Suppressor macrophage (primary cell): ENCODE results near the gene PLCB4.

Experiments used
- DNase-seq, 4 experiments: peaks; one replicate each; pipeline ENCODE4 v3.0.0-alpha.2; 2020 to 2022

The PLCB4 gene

DNA sequence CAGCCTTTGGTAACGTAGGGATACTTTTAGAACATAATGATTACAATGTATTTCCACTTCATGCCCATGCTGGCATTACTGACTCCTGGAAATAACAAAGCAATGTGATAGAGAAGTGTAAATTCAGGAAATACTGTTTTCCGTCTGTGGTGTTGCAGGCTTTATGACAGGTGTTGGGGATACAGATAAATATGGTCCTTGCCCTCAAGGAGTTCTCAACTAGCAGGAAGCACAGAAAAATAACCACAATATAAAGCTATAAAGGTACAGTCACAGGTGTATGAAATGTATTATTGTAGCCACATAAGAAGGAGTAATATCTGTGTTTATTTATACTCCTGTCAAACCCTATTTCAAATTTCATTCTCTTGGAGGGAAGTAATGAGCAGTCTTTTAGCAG, 432.6 kb downstream of the PLCB4 start:
- DNase-seq, result no peak

DNA sequence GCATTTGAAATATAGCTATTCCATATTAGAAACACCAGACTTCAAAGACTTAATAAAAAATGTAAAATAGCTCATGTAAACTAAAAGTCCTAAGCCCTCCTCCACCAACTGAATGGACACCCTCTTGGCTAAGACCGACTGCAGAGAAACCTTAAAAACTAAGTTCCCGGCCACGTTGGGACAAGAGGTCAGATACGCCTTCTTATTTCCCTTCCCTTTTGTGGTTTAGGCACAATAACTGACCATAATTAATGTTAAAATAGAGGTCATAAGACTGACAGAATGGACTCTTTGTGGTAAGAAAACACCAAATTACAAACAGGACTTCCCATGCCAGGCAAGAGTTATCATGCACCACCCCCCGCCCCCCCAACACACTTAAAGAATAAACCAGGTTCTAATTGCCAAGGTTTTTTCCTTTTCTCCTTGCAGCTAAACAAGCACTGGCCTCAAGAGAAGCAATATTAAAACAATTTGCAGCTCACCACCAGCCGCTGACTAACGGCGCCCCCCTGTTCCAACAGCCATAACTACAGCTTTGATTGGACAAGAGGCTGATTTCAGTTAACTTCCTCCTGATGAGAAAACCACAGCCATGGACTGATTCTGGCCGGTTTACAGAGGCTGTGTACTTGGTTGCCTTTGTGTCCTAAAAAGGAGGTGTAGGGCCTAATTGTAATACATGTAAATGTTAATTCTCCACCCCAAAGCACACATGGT, 434.8 kb downstream of the PLCB4 start:
- DNase-seq, result peak; percentile 51 to 79 (median 74)

DNA sequence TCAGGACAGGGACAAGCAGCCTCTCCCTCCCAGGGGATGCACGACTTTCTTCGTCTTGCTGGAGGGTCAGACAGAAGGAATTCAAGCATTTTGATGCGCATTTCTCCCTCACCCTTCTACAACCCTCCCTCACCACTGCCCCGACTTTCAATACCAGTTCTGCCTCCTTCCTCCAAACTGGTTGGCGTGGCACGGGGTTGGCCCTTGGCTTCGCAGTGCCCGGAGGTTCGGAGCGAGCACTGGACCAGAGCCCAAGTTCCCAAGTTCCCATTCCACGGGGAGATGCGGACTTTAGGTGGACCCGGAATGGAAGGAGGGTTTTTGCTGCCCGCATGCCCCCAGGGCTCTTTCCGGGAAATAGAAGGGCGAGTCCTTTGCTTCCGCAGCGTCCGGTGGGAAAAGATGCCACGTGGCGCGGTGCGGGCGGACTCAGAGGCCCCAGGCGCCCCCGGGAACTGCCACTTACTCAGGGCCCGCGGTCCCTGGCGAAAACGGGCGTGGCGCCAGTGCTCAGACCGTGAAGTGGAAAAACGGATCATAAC, 437.5 kb downstream of the PLCB4 start:
- peak in 2 of 4 experiments; percentile 17 to 44 for DNase-seq

- DNase-seq, result peak in 1 of 4 experiments; percentile 35
Measured at GRCh38 chr20:9506964-9507369, 438.1 kb downstream of the PLCB4 start.

GRCh38 chr20:9507544-9508239, 438.8 kb downstream of the PLCB4 start:
- peak in 1 of 4 experiments; percentile 33 for DNase-seq

- no peak for DNase-seq
Measured at GRCh38 chr20:9508240-9508661, 439.4 kb downstream of the PLCB4 start.

GRCh38 chr20:9508696-9509178, 439.9 kb downstream of the PLCB4 start:
- peak in 1 of 4 experiments; percentile 22 for DNase-seq

DNA sequence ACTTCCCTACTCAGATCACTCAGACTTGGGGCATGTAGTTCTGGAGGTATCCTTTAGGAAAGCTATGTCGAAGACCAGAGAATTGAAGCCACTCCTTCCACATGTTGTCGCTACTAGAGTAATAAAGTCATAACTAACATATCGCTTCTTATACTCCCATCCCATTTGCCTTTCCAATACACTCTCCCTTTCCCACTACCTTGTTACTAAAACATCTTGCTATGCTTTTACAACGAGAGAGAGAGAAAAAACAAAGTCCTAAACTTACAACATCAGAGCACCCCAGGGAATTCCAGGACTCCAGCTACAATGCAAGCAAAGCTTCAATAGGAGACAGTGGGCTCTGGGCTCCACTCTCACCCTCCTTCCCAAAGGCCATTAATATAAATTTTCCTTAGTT, 440.4 kb downstream of the PLCB4 start:
- no peak for DNase-seq

- DNase-seq, result no peak
Measured at GRCh38 chr20:9510911-9511310, 442.0 kb downstream of the PLCB4 start.

- DNase-seq, result no peak
Measured at GRCh38 chr20:9514072-9514460, 445.2 kb downstream of the PLCB4 start.

DNA sequence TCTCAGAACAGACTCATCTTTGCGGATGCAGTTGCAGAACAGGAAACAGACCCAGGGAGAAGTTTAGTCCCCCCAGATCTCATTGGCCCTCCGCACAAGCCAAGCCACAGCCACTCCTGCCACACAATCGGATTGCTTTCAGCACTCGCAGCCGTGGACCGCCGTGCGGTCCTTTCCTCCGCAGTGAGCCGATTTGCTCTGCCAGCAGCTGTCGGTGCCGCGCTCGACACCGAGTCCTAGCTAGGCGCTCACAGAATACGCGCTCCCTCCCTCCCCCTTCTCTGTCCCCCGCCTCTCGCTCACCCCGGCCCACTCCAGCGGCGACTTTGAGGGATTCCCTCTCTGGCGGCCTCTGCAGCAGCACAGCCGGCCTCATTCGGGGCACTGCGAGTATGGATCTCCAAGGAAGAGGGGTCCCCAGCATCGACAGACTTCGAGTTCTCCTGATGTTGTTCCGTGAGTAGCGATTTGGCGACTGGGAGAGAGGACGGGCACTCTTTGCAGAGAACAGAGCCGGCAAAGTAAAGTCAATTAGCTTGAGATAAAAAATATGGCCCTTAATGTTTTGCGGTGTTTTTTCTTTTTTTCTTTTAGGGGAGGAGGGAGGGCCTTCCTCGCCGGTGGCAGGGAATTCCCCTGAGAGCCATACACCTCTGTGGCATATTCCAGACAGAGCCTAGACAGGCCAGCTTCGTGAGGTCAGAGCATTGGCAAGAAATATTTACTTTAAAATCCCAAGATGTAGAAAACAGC, 445.8 kb downstream of the PLCB4 start, which contains the start of gene LAMP5:
Gene LAMP5, plus strand, starts transcription at position 130 of the 753 bp plus-strand sequence. Its CDS starts 263 bp downstream, at position 393.
- peak; percentile 42 to 66 (median 56) for DNase-seq

DNA sequence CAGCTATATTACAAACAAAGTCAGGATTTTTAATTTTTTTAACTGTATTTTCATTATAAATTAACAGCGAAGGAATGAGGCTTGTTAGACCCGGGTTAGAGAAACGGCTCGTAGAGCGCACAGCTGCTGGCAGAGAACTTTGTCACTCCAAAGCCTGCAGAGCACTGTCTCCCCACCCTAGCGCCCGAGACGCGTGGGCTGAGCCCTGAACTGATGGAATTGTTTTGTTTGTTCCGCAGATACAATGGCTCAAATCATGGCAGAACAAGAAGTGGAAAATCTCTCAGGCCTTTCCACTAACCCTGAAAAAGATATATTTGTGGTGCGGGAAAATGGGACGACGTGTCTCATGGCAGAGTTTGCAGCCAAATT, 446.3 kb downstream of the PLCB4 start:
- peak; percentile 32 to 54 (median 43) for DNase-seq

GRCh38 chr20:9515741-9516233, 446.9 kb downstream of the PLCB4 start:
- peak in 2 of 4 experiments; percentile 13 to 24 for DNase-seq

- DNase-seq, result peak in 2 of 4 experiments; percentile 24 to 32
Measured at GRCh38 chr20:9516234-9516871, 447.5 kb downstream of the PLCB4 start.

DNA sequence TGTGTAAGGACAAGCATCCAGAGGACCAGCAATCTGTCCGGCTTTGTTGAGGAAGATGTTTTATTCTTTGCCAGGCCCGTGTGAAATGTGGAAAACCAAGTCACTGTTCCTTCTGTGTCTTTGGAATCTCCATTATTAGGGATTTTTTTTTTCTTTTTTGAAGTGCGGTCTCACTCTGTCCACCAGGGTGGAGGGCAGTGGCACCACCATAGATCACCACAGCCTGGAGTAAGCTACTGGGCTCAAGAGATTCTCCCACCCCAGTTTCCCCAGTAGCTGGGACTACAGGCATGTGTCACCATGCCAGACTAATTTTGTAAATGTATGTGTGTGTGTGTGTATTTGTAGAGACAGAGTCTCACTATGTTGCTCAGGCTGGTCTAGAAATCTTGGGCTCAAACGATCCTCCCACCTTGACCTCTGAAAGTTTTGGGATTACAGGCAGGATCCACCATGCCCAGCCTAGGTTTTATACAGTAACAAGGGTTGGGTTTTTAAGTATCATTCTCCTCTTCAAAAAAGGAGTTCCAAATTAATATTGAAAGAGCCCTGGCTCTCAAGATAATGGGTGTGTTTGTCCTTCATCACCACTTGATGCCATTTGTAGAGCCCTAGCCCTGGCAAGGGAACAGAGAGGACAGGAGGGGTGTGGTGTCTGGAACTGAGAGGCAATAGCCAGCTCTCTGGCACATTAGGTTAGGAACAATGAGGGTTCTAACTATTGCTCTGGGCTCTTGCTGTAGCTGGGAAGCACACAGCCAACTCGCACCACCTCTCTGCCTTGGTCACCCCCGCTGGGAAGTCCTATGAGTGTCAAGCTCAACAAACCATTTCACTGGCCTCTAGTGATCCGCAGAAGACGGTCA, 448.6 kb downstream of the PLCB4 start:
- no peak for DNase-seq

GRCh38 chr20:9518576-9519175, 449.8 kb downstream of the PLCB4 start:
- DNase-seq, result no peak

- DNase-seq, result peak in 1 of 4 experiments; percentile 13
Measured at GRCh38 chr20:9520086-9520485, 451.2 kb downstream of the PLCB4 start.

- peak in 3 of 4 experiments; percentile 33 to 63 (median 54) for DNase-seq
Measured at GRCh38 chr20:9523636-9524035, 454.7 kb downstream of the PLCB4 start.
